ENCODE data around the gene MIEF2. TPM values are rescaled to one million over a fixed set of nuclear protein-coding genes. Genes with fewer than 3 reads are reported as not detected.

The MIEF2 gene
- total RNA-seq, 1 donor from 2014 or later: 29.6 TPM

- TF ChIP-seq, protein P1, sequence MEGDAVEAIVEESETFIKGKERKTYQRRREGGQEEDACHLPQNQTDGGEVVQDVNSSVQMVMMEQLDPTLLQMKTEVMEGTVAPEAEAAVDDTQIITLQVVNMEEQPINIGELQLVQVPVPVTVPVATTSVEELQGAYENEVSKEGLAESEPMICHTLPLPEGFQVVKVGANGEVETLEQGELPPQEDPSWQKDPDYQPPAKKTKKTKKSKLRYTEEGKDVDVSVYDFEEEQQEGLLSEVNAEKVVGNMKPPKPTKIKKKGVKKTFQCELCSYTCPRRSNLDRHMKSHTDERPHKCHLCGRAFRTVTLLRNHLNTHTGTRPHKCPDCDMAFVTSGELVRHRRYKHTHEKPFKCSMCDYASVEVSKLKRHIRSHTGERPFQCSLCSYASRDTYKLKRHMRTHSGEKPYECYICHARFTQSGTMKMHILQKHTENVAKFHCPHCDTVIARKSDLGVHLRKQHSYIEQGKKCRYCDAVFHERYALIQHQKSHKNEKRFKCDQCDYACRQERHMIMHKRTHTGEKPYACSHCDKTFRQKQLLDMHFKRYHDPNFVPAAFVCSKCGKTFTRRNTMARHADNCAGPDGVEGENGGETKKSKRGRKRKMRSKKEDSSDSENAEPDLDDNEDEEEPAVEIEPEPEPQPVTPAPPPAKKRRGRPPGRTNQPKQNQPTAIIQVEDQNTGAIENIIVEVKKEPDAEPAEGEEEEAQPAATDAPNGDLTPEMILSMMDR (IDR thresholded peaks at IDR 0.05; ENCODE audit: insufficient read depth, low read length, poor library complexity, severe bottlenecking): no peak
- no peak overlapping the region for H3K4me3 ChIP-seq (ENCODE audit: low read depth, low read length)
- peaks cover 8% of the 10 kb centered on the region for H3K36me3 ChIP-seq (ENCODE audit: control insufficient read depth, insufficient read depth, low read length)
- H3K27me3 ChIP-seq (ENCODE audit: control insufficient read depth, insufficient read depth, low read length): no peaks in the 10 kb centered on the region
- DNase-seq (ENCODE audit: low read depth): no peak
These were observed 14.2 kb upstream of the MIEF2 start for GRCh38 chr17:18246109-18246725.

GRCh38 chr17:18246880-18247612 lies 13.4 kb upstream of the MIEF2 start:
- Histone ChIP-seq H3K36me3 (ENCODE audit: control insufficient read depth, insufficient read depth, low read length) (peaks cover 8% of the 10 kb centered on the region), H3K4me3 (ENCODE audit: low read depth, low read length) (no peak overlapping the region), H3K27me3 (ENCODE audit: control insufficient read depth, insufficient read depth, low read length) (no peaks in the 10 kb centered on the region)
- DNase-seq (ENCODE audit: low read depth): no peak
- TF ChIP-seq, protein P1 (IDR thresholded peaks at IDR 0.05; ENCODE audit: insufficient read depth, low read length, poor library complexity, severe bottlenecking): no peak

GRCh38 chr17:18247613-18248001 lies 12.9 kb upstream of the MIEF2 start:
- DNase-seq (ENCODE audit: low read depth): no peak
- peaks cover 8% of the 10 kb centered on the region for H3K36me3 ChIP-seq (ENCODE audit: control insufficient read depth, insufficient read depth, low read length)
- H3K4me3 ChIP-seq (ENCODE audit: low read depth, low read length): no peak overlapping the region
- TF ChIP-seq, protein P1 (IDR thresholded peaks at IDR 0.05; ENCODE audit: insufficient read depth, low read length, poor library complexity, severe bottlenecking): no peak
- H3K27me3 ChIP-seq (ENCODE audit: control insufficient read depth, insufficient read depth, low read length): no peaks in the 10 kb centered on the region

- no peak for DNase-seq (ENCODE audit: low read depth)
- Histone ChIP-seq H3K27me3 (ENCODE audit: control insufficient read depth, insufficient read depth, low read length) (no peaks in the 10 kb centered on the region), H3K36me3 (ENCODE audit: control insufficient read depth, insufficient read depth, low read length) (peaks cover 8% of the 10 kb centered on the region), H3K4me3 (ENCODE audit: low read depth, low read length) (no peak overlapping the region)
- TF ChIP-seq, protein P1 (IDR thresholded peaks at IDR 0.05; ENCODE audit: insufficient read depth, low read length, poor library complexity, severe bottlenecking): peak; percentile 69
These were observed 12.1 kb upstream of the MIEF2 start for GRCh38 chr17:18248300-18248731.

DNA sequence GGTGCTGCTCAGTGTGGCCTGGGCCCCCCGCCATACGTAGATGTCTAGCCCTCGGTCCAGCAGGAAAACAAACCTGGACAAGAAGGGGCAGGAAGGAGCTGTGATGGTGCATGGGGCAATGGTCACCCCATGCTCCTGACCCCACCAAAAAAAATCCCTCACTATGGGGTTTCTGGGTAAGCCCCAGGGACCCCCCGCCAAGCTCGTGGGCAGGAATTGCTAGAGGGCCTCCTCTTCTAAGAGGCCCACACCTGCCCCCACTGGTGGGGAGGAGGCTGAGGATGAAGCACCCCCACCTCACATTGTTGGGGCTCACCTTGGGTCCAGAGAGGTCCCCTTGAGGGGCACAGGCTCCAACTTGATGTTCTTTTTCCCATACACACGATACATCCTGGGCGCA lies 11.7 kb upstream of the MIEF2 start:
- TF ChIP-seq, protein P1 (IDR thresholded peaks at IDR 0.05; ENCODE audit: insufficient read depth, low read length, poor library complexity, severe bottlenecking): no peak
- H3K4me3 ChIP-seq (ENCODE audit: low read depth, low read length): no peak overlapping the region
- H3K27me3 ChIP-seq (ENCODE audit: control insufficient read depth, insufficient read depth, low read length): no peaks in the 10 kb centered on the region
- H3K36me3 ChIP-seq (ENCODE audit: control insufficient read depth, insufficient read depth, low read length): peaks cover 8% of the 10 kb centered on the region
- DNase-seq (ENCODE audit: low read depth): no peak

Data from kidney epithelial cell (primary cell).